ENCODE measurements around the gene SNX2.

Gene SNX2

GRCh38 chr5:122773619-122774018, 1.3 kb upstream of the SNX2 start:
- DNase-seq = peak; percentile 42

DNA sequence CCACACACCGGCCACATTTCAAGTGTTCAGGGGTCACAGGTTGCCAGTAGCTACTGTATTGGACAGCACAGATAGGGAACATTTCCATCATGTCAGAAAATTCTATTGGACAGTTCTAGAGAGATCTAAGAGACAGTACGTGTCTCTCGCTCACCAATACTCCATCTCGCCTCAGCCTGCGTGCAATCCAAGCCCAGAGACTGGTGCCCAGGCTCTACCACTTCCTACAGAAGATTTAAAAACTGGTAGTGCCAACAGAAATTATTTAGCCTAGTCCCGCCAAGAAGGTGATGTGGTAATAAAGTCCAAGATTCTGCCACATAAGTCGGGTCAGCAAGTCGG, 390 bp upstream of the SNX2 start:
- DNase-seq = no peak

- no peak for DNase-seq
Measured at GRCh38 chr5:122775550-122776542, 966 bp downstream of the SNX2 start.

DNA sequence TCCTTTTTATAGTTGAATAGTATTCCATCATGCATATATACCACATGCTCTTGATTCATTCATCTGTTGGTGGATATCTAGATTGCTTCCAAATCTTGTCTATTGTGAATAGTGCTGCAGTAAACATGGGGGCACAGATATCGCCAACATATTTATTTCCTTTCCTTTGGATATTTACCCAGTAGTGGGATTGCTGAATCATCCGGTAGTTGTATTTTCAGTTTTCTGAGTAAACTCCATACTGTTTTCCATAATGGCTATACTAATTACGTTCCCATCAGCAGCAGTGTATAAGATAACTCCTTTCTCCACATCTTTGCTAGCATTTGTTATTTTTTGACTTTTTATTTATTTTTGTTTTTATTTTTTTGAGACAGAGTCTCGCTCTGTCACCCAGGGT, 3.3 kb downstream of the SNX2 start:
- no peak for DNase-seq

- peak; percentile 2 for DNase-seq
Measured at GRCh38 chr5:122779451-122779850, 4.6 kb downstream of the SNX2 start.

DNA sequence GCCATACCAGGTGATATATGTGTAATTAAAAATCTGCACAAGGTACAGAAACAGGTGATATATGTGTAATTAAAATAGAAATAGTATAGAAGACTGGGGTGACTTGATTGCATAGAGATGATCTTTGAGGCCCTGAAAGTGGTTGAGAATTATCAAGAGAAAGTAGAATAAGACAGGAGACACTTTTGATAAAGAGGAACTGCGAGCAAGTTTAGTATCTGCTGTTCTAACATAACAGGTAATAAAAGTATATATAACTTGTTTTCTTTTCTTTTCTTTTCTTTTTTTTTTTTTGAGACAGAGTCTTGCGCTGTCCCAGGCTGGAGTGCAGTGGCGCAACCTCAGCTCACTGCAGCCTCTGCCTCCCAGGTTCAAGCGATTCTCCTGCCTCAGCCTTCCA, 5.4 kb downstream of the SNX2 start:
- DNase-seq = no peak

DNA sequence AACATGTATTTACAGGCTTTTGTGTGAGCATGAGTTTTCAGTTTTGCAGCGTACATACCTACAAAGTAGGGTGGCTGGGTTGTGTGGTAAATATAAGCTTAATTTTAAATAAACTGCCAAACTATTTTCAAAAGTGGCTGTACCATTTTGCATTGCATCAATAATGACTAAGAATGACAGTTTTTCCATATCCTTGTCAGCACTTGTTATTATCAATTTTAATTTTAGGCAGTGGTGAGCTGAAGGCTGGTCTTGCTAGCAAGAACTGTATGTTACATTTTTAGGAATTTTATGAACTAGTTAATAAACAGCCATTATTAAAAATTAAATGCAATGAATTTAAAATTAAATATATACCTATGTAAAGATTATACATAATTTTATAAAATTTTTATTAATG, 6.6 kb downstream of the SNX2 start:
- DNase-seq = no peak

DNA sequence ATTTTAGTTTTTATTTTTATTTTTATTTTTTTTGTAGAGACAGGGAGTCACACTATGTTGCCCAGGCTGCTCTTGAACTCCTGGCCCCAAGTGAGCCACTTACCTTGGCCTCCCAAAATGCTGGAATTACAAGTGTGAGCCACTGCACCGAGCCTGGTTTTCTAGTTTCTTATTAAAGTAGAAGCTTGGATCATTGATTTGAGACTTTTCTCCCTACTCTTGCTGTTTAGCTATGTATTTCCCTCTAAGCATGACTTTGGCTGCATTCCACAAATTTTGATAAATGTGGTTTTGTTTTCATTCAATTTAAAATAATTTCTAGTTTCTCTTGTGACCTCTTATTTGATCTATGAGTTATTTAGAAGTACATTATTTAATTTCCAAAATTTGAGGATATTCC, 10.4 kb downstream of the SNX2 start:
- no peak for DNase-seq

DNA sequence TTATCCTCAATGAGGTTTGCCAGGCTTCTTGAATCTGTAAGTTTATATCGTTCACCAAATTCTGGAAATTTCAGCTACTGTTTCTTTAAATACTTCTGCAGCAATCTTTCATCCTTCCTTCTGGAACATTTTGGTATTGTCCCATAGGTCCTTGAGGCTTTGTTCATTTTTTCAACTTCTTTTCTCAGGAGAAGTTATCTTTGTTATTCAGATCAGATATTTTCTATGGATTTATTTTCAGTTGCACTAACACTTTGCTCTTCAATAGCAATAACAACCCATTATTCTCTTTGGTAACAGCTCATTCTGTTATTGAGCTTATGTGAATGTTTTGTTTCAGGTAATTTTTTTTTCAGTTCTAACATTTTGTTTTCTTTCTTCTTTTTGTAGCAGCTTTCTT, 13.5 kb downstream of the SNX2 start:
- DNase-seq = no peak

- DNase-seq = no peak
Measured at GRCh38 chr5:122788996-122789395, 14.1 kb downstream of the SNX2 start.

DNA sequence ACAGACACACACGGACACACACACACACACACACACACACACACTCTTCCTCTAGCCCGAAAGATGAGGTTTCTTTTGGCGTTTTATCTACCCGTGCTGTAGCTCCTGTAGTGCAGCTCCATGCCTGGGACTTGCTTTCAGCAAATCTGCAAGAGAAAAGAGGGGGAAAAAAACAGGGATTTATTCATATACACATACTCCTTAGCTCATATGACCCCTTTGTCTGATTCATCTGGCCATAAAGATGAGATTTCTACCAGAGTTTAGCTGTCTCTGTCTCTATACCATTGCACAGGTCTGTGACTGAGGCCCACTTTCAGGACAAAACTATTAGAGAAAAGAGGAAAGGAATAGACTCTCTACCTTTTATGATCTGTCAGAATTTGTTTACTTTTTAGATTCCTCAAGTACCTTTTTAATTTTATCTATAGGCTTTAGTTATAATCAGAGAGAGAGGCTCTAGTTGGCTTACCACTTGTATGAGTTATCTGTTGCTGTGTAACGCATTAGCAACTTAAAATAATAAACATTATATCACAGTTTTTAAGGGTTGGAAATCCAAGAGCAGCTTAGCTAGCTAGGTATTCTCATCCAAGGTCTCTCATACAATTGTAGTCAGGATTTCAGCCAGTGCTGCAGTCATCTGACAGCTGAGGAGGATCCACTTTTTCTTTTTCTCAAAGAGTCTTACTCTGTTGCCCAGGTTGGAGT, 14.7 kb downstream of the SNX2 start:
- no peak for DNase-seq

- no peak for DNase-seq
Measured at GRCh38 chr5:122790354-122791103, 15.6 kb downstream of the SNX2 start.

- peak; percentile 54 for DNase-seq
Measured at GRCh38 chr5:122805481-122805880, 30.6 kb downstream of the SNX2 start.

GRCh38 chr5:122810405-122810804, 35.5 kb downstream of the SNX2 start:
- no peak for DNase-seq

GRCh38 chr5:122815218-122815767, 40.4 kb downstream of the SNX2 start:
- no peak for DNase-seq

GRCh38 chr5:122816756-122817155, 41.9 kb downstream of the SNX2 start:
- no peak for DNase-seq

- no peak for DNase-seq
Measured at GRCh38 chr5:122831984-122832383, 57.1 kb downstream of the SNX2 start.

DNA sequence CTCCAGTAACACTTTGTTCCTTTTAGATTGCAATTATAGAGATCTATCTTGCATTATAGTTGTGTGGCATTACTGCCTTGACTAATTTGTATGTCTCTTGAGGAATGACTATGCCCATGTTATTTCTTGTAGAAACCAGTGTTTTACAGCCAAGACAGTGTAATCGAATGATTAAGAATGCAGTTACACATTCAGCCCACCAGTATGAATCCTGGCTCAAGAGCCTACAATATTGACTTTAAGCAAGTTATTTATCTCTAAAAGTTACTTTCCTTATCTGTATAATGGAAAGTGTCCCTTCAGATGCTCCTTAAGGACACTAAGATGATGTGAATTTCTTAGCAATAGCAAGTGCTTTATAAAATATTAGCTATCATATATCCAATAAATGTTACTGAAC, 60.8 kb downstream of the SNX2 start:
- DNase-seq = no peak

GRCh38 chr5:122836947-122837346, 62.1 kb downstream of the SNX2 start:
- no peak for DNase-seq

GRCh38 chr5:122839731-122840130, 64.9 kb downstream of the SNX2 start:
- no peak for DNase-seq

DNA sequence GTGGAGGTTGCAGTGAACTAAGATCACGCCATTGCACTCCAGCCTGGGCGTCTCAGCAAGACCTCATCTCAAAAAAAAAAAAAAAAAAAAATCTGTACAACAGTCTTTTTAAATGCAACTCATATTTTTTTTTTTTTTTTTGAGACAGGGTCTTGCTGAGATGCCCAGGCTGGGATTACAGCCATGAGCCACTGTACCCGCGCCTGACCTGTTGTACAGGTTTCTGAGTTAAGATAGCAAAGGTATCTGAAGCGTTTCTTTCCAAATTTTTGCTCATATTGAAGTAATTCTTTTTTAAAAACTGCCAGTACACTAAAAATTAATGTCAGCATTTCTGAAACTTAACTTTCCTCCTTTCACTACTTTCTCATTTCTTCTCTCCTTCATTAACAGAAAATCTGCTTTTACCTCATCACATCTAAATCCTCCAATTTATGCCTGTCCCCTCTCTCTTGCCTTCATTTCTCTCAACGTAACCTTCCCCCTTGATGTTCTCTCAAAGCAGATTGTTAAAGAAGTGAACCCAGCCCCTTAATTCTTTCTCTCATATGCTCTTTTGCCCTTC, 67.2 kb downstream of the SNX2 start:
- DNase-seq = no peak

DNA sequence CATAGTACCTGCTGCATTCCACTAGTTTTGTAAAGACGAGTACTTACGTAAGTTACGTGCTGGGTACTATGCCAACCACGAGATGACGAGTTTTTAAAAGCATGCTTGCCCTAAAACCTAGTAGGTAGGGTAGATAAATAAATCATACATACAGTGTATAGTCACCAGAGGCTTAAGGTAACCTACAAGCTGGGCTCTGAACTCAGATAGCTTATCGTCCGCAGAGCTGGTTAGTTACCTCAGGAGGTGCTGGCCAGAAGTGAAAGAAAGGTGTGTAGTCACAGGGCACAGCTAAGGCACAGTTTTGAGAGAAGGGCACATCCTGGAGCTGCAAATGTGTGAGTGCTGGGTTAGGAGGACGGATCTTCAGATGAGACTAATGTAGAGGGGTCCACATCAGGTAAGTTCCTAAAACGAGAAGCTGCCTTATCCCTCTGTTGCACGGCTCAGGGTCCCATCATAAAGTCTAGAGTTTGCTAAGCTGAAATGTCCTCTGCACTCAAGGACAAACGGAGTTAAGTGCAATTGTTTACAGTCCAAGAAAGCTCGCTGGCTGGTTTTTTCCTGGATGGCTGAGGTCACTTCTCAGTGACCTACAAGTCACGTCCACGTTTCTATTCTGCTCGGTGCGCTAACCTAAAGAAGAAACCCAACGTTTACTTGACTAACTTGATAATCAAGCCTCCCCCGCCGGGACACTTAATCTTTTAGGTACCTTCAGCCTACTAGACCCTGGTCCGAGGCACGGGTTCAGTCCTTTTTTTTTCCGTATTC, 69.4 kb downstream of the SNX2 start:
- no peak for DNase-seq

Data from fibroblast of skin of scalp (primary cell).